HG03280 (cell line): Measurements from ENCODE around the gene CHIC2.
"Not testable (repeated sequence)": the region's sequence is repeated elsewhere in the genome, so short reads cannot be mapped to it uniquely, and the experiment has no call there.

Experiments
- ATAC-seq: cut with Tn5 transposase; IDR thresholded peaks from one replicate; pipeline ENCODE4 v1.9.1; 2021; ENCODE audit warnings: mild to moderate bottlenecking, moderate library complexity; ENCODE audit not compliant: unreplicated experiment

The CHIC2 gene

DNA sequence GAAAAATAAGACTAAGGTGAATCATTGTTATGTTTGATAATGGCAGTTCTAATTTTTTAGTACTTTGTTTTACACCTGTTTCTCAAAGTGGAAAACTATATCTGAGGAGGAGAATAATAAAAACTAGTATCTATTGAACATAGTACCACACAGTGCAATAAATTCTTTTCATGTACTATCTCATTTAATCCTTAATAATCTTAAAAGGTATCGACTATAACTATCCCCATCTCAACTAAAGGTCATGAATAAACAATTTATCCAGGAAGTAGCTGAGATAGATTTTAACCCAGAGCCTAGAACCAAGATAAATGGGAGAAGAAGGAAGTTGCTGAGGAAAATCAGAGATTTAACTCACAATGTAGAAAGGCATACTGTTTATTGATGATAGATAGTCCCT lies 2.5 kb downstream of the CHIC2 start:
- ATAC-seq: no peak

DNA sequence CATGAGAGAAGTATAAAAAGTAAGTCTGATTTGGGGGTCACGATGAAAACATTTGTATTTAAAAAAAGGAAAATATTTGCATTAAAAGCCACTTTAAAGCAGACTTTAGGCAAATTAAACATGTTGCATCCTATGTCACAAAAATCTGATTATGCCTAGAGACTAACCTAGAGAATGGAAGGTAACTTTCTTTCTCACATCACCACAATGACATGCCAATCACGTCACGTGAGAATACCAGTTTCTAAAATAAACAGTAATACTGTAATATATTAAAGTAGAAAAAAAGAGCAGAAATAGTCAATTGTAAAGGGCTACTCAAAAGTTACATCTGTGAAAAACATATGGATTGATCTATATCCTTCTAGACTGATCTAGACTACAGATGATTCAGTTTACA lies 3.3 kb downstream of the CHIC2 start:
- ATAC-seq: no peak

DNA sequence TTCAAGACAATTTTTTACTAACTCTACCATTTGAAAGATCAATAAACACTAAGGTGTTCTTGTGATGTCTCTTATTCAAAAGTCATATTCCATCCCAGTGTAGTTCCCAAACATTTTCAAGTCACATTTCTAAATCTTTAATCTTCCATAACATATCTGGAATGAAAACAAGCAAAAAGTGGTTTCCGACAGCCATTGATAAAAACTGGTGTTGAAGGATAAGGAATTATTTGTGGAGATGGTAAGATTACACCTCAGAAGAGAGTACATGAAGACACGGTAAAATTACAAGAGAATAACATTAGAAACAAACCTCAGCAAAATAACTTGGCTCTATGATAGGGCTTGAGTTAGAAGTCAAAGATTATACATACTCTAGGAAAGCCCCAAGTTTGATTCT lies 4.3 kb downstream of the CHIC2 start:
- ATAC-seq: no peak

DNA sequence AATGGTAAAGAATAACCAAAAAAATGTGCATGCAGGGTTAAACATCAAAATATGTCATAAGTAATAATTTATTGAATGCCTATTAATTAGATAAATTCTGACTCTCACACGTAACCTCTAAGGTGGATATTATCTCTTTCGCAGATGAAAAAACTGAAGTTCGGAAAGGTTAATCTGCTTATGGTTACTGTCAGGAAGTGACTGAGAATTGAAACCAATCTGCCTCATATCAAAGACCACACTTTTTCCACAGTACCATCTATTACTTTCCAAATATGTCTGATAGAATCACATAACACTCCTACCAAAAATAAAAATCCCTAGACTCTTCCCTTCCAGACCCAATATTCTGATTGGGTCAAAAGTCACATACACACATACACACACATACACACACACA lies 6.2 kb downstream of the CHIC2 start:
- ATAC-seq: no peak

DNA sequence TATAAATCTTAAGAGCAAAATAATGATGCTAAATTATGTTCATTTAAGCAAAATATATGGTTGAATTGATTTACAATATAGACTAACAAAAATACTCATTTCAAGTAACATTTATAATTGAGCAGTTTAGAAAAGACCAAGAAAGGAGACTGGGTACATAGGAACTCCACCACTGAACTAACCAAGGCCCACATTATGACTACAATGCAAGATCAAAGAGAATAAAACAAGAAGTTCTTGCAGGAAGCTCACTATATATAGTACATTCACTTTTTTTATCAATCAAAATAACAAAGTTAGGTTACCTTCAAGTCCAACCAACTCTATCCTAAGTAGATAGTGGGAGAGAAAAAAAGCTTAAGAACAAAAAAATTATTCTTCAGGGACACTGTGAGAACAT lies 8.0 kb downstream of the CHIC2 start:
- no peak for ATAC-seq

DNA sequence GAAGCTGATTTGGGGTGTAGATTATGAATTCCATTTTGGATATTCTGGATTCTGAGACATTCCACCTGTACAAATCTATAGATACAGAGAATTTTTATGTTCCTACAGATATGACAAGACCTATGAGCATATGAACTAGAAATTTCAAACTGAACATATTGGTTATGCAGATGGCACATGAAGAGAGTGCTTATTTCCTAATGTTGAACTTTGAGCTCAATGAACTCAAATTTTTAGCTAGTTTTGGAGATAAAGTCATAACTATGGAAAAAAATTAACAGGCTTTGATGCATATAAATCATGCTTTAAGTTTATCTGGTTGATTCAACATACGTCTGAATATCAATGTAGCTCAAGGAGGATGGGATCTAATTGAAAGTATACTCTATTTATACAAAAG lies 8.9 kb downstream of the CHIC2 start:
- ATAC-seq: no peak

DNA sequence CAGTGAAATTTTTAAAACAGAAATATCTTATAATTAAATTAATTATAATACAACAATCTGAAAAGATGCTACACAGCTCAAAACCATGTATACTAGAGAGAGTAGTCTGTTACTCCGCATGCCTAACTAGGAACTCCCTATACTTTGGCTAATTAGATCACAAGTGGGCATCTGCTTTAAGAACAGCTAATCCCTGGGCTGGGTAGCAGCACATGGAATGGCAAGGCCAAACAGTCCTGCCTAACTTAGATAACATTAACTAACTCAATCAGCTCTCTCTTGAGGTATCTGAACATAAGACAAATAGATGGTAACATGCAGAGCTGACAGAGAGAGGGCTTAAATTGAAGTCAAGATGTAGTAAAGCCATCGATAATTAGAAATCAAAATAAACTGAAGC lies 9.9 kb downstream of the CHIC2 start:
- ATAC-seq: no peak

DNA sequence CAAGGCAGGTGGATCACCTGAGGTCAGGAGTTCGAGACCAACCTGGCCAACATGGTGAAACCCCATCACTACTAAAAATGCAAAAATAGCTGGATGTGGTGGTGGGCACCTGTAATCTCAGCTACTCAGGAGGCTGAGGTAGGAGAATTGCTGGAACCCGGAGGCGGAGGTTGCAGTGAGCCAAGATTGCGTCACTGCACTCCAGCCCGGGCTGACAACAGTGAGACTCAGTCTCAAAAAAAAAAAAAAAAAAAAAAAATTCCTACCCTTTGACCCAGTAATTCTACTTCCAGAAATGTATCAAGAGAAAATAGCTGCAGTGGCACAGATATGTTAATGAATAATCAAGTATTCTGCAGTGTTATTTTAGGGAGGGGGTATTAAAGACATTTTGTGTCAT lies 11.1 kb downstream of the CHIC2 start:
- not testable (repeated sequence) for ATAC-seq

DNA sequence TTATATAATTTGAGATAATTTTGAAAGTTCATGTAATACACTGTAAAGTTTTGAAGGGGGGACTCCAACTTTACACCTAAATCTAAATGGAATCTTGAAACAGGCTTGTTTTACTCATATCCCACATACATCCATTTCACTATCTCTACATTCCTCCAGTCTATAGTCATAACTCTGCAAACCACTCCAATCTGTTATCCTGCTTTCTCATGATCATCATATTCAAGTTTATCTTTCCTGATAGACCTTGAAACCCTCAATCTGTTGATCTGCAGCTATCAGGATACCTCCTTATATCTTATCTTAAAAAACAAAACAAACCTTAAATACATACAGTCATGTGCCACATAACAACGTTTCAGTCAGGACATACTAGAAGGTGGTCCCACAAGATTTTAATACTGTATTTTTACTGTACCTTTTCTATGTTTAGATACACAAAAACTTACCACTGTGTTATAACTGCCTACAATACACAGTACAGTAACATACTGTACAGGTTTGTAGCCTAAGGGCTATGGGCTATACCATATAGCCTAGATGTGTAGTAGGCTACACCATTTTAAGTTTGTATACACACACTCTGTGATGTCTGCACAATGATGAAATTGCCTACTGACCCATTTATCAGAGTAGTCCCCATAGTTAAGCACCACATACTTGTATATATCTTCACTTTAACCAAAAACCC lies 14.0 kb downstream of the CHIC2 start:
- no peak for ATAC-seq

DNA sequence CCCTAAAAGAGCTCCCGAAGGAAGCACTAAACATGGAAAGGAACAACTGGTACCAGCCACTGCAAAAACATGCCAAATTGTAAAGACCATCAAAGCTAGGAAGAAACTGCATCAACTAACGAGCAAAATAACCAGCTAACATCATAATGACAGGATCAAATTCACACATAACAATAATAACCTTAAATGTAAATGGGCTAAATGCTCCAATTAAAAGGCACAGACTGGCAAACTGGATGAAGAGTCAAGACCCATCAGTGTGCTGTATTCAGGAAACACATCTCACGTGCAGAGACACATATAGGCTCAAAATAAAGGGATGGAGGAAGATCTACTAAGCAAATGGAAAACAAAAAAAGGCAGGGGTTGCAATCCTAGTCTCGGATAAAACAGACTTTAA lies 20.8 kb downstream of the CHIC2 start:
- not testable (repeated sequence) for ATAC-seq

DNA sequence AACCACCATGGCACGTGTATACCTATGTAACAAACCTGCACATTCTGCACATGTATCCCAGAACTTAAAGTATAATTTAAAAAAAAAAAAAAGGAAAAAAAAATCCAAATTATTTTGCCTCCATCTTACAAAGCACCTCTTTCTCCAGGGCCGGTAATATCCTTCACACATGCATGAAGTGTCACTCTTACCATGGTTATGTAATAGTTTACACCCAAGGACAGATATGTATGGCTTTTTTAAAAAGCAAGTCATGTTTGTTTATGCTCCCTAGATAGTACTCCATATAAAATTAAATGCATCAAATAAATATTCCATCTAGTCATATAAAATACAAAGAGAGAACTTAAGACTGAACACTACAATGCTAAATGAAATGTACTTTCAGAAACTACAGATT lies 22.5 kb downstream of the CHIC2 start:
- no peak for ATAC-seq

DNA sequence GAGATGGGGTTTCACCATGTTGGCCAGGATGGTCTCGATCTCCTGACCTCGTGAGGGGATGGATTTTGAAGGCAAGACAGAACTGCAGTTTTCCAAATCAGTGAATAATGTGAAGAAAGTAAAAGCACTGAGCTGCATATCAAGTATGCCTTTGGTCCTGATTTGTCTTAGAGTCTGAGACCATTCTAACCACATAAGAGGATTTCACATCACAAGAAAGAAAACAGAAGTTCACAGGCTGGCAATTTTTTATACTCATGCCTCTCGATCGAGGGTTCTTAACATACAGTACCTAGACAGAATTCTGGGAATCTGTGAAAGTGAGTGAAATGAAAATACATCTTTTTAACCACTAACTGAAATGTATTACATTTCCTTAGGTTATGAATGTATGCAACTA lies 23.3 kb downstream of the CHIC2 start:
- no peak for ATAC-seq

DNA sequence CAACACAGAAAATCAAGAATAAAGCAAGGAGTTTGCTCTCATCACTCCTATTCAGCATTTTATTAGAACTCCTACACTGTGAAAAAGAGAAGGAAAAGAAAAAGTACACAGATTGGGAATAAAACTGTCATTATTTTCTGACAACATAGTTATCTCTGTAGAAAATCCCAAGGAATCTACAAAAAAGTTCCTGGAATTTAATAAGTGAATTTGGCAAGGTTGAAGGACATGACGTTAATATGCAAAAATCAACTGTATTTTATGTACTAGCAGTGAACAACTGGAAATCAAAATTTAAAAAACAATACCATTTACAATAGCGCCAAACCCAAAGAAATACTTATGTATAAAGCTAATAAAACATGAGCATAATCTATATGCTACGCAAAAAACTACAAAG lies 26.3 kb downstream of the CHIC2 start:
- no peak for ATAC-seq

DNA sequence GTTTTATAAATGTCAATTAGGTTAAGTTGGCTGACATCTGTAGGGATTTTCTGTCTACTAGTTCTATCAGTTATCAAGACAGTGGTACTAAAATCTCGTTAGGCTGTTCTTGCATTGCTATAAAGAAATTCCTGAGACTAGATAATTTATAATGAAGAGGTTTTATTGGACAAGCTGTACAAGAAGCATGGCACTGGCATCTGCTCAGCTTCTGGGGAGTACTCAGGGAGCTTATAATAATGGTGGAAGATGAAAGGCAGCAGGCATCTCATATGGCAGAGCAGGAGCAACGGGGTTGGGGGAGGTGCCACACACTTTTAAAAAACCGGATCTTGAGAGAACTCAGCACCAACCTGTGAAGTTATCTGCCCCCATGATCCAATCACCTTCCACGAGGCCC lies 28.2 kb downstream of the CHIC2 start:
- ATAC-seq: no peak

DNA sequence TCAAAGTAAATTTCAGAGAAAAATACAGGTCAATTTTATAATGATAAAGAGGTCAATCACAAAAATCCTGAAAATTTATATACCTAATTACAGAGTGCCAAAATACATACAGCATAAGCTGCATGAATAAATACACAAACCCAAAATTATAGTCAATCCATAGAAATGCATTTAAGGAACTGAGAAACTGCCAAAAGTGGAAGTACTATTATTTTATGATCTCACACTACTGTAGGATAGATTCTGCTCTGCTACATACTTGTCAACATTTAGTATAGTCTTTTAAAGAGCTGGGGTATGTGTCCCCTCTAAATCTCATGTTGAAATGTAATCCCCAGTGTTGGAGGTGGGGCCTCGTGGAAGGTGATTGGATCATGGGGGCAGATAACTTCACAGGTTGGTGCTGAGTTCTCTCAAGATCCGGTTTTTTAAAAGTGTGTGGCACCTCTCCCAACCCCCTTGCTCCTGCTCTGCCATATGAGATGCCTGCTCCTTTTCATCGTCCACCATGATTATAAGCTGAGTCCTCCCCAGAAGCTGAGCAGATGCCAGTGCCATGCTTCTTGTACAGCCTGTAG lies 31.8 kb downstream of the CHIC2 start:
- ATAC-seq: peak; percentile 62

DNA sequence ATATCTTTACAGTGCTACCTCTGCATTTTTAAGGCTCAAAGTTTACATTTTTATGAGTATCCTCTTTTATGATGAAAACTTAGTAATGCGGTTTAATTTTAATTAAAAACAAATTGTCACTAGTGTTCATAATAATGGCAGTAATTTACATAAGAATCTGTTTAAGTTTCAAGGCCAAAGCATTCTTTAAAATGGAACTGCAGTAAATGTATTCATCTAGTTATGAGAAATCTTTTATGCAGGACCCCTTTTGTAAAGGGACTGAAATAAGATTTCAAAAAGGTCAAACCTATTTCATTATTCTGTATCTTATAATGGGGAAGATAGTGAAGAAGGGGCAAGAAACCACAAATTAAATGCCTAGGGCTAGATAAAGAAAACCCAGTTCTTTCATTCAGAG lies 37.1 kb downstream of the CHIC2 start:
- no peak for ATAC-seq

DNA sequence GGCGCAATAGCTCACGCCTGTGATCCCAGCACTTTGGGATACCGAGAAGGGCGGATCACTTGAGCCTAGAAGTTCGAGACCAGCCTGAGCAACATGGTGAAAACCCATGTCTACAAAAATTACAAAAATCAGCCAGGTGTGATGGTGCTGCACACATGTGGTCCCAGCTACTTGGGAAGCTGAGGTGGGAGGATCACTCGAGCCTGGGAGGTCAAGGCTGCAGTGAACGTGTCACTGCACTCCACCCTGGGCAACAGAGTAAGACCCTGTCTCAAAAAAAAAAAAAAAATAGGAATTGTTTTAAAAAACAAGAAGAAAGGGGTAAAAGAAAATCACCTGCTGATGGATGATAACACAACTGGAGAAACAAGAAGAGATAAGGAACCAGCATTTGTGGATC lies 38.8 kb downstream of the CHIC2 start:
- ATAC-seq: no peak

DNA sequence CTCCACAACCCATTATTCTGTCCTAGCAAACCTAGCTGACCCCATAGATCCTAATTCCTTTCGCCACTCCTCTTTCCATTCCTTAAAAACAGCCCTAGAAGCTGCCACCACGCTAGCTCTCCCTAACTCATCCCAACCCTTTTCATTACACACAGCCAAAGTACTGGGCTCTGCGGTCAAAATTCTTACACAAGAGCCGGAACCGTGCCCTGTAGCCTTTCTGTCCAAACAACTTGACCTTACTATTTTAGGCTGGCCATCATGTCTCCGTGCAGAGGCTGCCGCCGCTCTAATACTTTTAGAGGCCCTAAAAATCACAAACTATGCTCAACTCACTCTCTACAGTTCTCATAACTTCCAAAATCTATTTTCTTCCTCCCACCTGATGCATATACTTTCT lies 41.4 kb downstream of the CHIC2 start:
- ATAC-seq: not testable (repeated sequence)

DNA sequence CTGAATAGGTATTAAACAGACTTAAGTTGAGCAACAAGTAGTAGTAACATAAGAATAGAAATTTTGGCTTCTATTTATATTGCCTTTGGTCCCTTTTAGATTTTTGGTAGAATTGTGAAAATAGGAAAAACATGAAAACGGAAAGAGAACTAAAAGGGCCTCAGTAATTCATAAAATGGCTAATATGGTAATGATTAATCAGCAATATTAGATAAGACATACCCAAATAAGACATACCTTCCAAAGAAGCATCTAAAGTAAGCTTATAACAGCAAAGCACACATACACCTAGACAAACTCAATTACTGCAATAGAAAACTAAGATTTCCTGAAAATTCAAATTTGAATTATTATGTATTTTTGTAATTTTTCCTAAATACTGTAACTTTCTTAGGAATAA lies 46.4 kb downstream of the CHIC2 start:
- ATAC-seq: no peak

DNA sequence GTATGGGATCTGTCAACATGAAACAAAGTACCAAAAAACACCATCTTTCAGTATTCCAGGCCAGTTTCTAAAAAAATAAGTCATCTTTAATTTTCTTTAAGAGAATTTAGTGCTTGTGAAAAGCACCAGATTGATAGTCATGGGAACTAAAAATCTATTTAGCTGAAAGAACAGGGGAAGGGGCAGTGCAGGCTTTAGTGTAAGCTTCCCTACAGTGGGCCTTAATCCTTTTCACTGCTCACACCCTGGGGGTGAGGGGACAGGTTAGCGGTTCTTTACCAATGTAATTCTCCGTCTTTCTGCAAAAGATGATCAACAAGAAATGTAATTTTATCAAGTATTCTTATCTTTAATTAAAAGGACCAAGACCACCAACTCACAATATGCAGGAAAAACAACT lies 47.1 kb downstream of the CHIC2 start:
- ATAC-seq: no peak

DNA sequence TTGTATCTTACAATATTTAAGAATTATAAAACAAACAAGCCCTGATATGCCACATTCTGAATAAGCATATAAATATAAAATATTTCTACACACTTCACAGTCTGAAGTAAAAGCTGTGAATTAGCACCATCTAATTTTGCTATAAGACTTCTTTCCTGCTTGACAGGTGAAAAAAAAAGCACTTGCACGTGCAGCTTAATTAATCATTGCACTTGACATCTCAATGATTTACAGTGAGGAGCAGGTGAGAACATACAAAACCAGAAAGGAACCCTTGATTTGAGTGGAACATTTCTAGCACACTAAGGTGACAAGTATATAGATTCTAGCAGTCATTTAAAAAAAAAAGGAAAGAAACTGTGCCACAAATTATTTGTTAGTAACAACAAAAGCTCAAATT lies 47.9 kb downstream of the CHIC2 start:
- no peak for ATAC-seq

DNA sequence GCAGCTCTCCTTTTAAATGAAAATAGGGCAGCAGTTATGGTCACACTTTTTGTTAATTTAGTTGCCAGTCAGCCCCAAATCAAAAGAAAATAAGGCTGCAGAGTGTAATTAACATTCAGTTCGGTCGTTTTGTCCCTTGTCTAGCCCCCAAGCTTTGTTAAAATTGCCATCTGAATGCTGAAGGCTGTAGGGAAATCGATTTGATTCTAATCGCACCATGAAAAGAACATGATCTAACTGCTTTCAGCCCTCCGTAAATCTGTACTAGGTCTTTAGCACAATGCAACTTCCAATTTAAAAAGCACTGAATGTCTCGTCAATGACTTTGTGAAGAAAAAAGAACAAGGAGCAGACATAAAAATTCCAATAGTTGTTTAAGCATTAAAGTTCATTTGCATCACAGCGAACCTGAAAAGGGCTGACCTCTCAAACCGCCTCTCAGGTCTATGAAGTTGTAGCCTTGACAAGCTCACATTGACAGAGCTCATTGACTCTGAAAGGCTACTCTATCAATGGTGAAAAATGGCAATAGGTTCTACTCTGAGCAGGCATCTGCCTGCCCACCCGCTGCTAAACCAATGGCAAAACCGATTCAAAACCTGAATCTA lies 48.9 kb downstream of the CHIC2 start:
- ATAC-seq: no peak

DNA sequence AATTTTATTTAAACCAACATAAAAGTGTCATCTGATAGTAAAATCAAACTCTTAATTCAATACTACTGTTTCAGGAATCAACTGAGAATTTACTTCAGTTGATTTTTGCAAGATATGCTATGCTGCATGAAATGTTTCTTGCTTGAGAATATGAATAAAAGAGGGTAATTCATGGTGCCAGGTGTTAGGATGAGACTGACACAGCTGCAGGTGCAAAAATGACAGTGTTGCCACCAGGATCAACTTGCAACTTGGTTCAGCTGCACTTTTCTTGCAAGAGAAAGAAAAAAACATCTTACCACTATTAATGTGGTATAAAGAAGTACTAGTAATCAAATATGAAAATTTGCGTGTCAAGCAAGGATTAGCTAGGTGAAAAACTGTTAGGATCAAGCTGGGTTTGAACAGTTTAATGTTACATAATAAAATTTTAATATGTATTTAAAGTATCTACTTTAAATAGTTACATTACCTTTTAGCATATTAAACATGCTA lies 49.7 kb downstream of the CHIC2 start:
- no peak for ATAC-seq
